Mucosa of stomach (tissue), 1 donor: ENCODE results near the gene OR6C1.
"Not testable (repeated sequence)": the region's sequence is repeated elsewhere in the genome, so short reads cannot be mapped to it uniquely, and the experiment has no call there.

Experiments used
- H3K27me3 ChIP-seq: one replicate; pipeline ENCODE4 v1.7.0; 2013; ENCODE audit warnings: mild to moderate bottlenecking, low read length; ENCODE audit not compliant: control insufficient read depth, insufficient read depth
- H3K36me3 ChIP-seq: one replicate; pipeline ENCODE4 v1.7.0; 2013; ENCODE audit warnings: low read length; ENCODE audit not compliant: control insufficient read depth, insufficient read depth
- H3K4me1 ChIP-seq: one replicate; pipeline ENCODE4 v1.7.0; 2013; ENCODE audit warnings: mild to moderate bottlenecking, low read length; ENCODE audit not compliant: control insufficient read depth, insufficient read depth
- H3K4me3 ChIP-seq: one replicate; pipeline ENCODE4 v1.7.0; 2013; ENCODE audit warnings: low read length
- H3K9ac ChIP-seq: one replicate; pipeline ENCODE4 v1.7.0; 2013; ENCODE audit warnings: mild to moderate bottlenecking, low read length, moderate library complexity
- H3K9me3 ChIP-seq: one replicate; pipeline ENCODE4 v1.7.0; 2013; ENCODE audit warnings: mild to moderate bottlenecking, low read length, moderate library complexity; ENCODE audit not compliant: control insufficient read depth
- donor health status: Pancreatic carcinoma.

The OR6C1 gene

GRCh38 chr12:55314043-55314442, at the start of gene OR6C1:
OR6C1 (plus strand) TSS chr12:55314343; CDS start chr12:55320600, 6,257 bp downstream.
- Histone ChIP-seq H3K9ac (no peak within 1 kb of the TSS), H3K36me3 (no peaks in the 10 kb centered on the region), H3K9me3 (no peaks in the 10 kb centered on the region), H3K4me3 (no peak within 1 kb of the TSS), H3K4me1 (no peaks in the 10 kb centered on the region), H3K27me3 (no peaks in the 10 kb centered on the region)

GRCh38 chr12:55280991-55281390, 33.2 kb upstream of the OR6C1 start:
- Histone ChIP-seq H3K36me3 (no peaks in the 10 kb centered on the region), H3K9me3 (no peaks in the 10 kb centered on the region), H3K4me3 (no peak overlapping the region)

GRCh38 chr12:55289999-55290398, 24.1 kb upstream of the OR6C1 start:
- no peaks in the 10 kb centered on the region for H3K4me1 ChIP-seq
- H3K9me3 ChIP-seq, result no peaks in the 10 kb centered on the region
- no peaks in the 10 kb centered on the region for H3K36me3 ChIP-seq
- no peak overlapping the region for H3K4me3 ChIP-seq
- H3K9ac ChIP-seq, result no peak overlapping the region
- no peaks in the 10 kb centered on the region for H3K27me3 ChIP-seq

More at GRCh38 chr12:55280991-55281390, 33.2 kb upstream of the OR6C1 start:
- H3K27me3 ChIP-seq, result no peaks in the 10 kb centered on the region
- no peaks in the 10 kb centered on the region for H3K4me1 ChIP-seq
- no peak overlapping the region for H3K9ac ChIP-seq

GRCh38 chr12:55296469-55296868, 17.7 kb upstream of the OR6C1 start, which contains the start of gene OR6C6:
OR6C6 (minus strand) TSS chr12:55296569; CDS start chr12:55295232, 1,337 bp downstream.
- H3K4me3 ChIP-seq, result no peak within 1 kb of the TSS
- no peaks in the 10 kb centered on the region for H3K27me3 ChIP-seq
- no peaks in the 10 kb centered on the region for H3K9me3 ChIP-seq
- no peaks in the 10 kb centered on the region for H3K4me1 ChIP-seq
- H3K36me3 ChIP-seq, result no peaks in the 10 kb centered on the region
- no peak within 1 kb of the TSS for H3K9ac ChIP-seq

- Histone ChIP-seq H3K9me3 (no peaks in the 10 kb centered on the region), H3K4me3 (no peak overlapping the region), H3K36me3 (no peaks in the 10 kb centered on the region), H3K9ac (no peak overlapping the region), H3K27me3 (no peaks in the 10 kb centered on the region), H3K4me1 (no peaks in the 10 kb centered on the region)
These were observed 6.1 kb downstream of the OR6C1 start for GRCh38 chr12:55320201-55320600.

GRCh38 chr12:55325801-55326200, 11.7 kb downstream of the OR6C1 start:
- H3K9me3 ChIP-seq, H3K4me1 ChIP-seq, H3K27me3 ChIP-seq, H3K9ac ChIP-seq, H3K36me3 ChIP-seq, H3K4me3 ChIP-seq: not testable (repeated sequence)

GRCh38 chr12:55330446-55330845, 16.3 kb downstream of the OR6C1 start, which contains the start of gene OR6C3:
OR6C3 (plus strand) TSS chr12:55330746; CDS start chr12:55331701, 955 bp downstream.
- Histone ChIP-seq H3K27me3 (no peaks in the 10 kb centered on the region), H3K4me1 (no peaks in the 10 kb centered on the region), H3K9ac (no peak within 1 kb of the TSS), H3K9me3 (no peaks in the 10 kb centered on the region), H3K4me3 (no peak within 1 kb of the TSS), H3K36me3 (no peaks in the 10 kb centered on the region)

- Histone ChIP-seq H3K4me3 (no peak overlapping the region), H3K9ac (no peak overlapping the region), H3K27me3 (no peaks in the 10 kb centered on the region), H3K36me3 (no peaks in the 10 kb centered on the region), H3K9me3 (no peaks in the 10 kb centered on the region), H3K4me1 (no peaks in the 10 kb centered on the region)
These were observed 21.9 kb downstream of the OR6C1 start for GRCh38 chr12:55336002-55336401.

GRCh38 chr12:55355338-55355737, 41.2 kb downstream of the OR6C1 start:
- not testable (repeated sequence) for H3K36me3 ChIP-seq, H3K9me3 ChIP-seq, H3K27me3 ChIP-seq

GRCh38 chr12:55362675-55363074, 48.5 kb downstream of the OR6C1 start, which contains the start of gene OR6C75:
OR6C75 (plus strand) TSS chr12:55362975; CDS start chr12:55365111, 2,136 bp downstream.
- H3K4me3 ChIP-seq, result no peak within 1 kb of the TSS
- no peak within 1 kb of the TSS for H3K9ac ChIP-seq
- H3K4me1 ChIP-seq, result no peaks in the 10 kb centered on the region
- no peaks in the 10 kb centered on the region for H3K9me3 ChIP-seq
- no peaks in the 10 kb centered on the region for H3K36me3 ChIP-seq
- H3K27me3 ChIP-seq, result no peaks in the 10 kb centered on the region

More at GRCh38 chr12:55355338-55355737, 41.2 kb downstream of the OR6C1 start:
- H3K9ac ChIP-seq, H3K4me3 ChIP-seq, H3K4me1 ChIP-seq: not testable (repeated sequence)

GRCh38 chr12:55365086-55365485, 50.9 kb downstream of the OR6C1 start:
- H3K36me3 ChIP-seq, result no peaks in the 10 kb centered on the region
- H3K4me1 ChIP-seq, result no peaks in the 10 kb centered on the region
- H3K9me3 ChIP-seq, result no peaks in the 10 kb centered on the region
- no peaks in the 10 kb centered on the region for H3K27me3 ChIP-seq
- H3K4me3 ChIP-seq, result no peak overlapping the region
- H3K9ac ChIP-seq, result no peak overlapping the region
